GM23338 (cell line): ENCODE data around the gene REM2. TPM values are rescaled to one million over a fixed set of nuclear protein-coding genes. Genes with fewer than 3 reads are reported as not detected.
"Not testable (repeated sequence)": the region's sequence is repeated elsewhere in the genome, so short reads cannot be mapped to it uniquely, and the experiment has no call there.

Experiments
- ATAC-seq: fragments of 200-7000 bp; cut with Tn5 transposase; 3 replicates; pipeline ENCODE4 v1.9.1; 2020
- DNase-seq: peaks from one replicate; pipeline ENCODE4 v3.0.0-alpha.2; 2015; ENCODE audit warnings: low spot score
- H2AFZ ChIP-seq: fragments of 200-600 bp; sonication (generic); 2 replicates; pipeline ENCODE4 v1.8.0; 2016; ENCODE audit warnings: antibody characterized with exemption, mild to moderate bottlenecking, moderate library complexity
- H3F3A ChIP-seq: fragments of 200-600 bp; sonication (generic); replicated peaks from 2 replicates; pipeline ENCODE4 v1.8.0; 2017; ENCODE audit warnings: antibody characterized with exemption, mixed run types, low read depth
- H3K27ac ChIP-seq: fragments of 200-600 bp; sonication (generic); 2 replicates; pipeline ENCODE4 v1.6.1; 2016; ENCODE audit warnings: low read depth
- H3K27me3 ChIP-seq: fragments of 200-600 bp; sonication (generic); 2 replicates; pipeline ENCODE4 v1.8.0; 2016; ENCODE audit warnings: mild to moderate bottlenecking, mixed run types, moderate library complexity; ENCODE audit not compliant: insufficient read depth
- H3K36me3 ChIP-seq: fragments of 200-600 bp; sonication (generic); 2 replicates; pipeline ENCODE4 v1.8.0; 2016; ENCODE audit warnings: mild to moderate bottlenecking; ENCODE audit not compliant: insufficient read depth
- H3K4me1 ChIP-seq: fragments of 200-600 bp; sonication (generic); 2 replicates; pipeline ENCODE4 v1.8.0; 2016; ENCODE audit warnings: mild to moderate bottlenecking, moderate library complexity; ENCODE audit not compliant: insufficient read depth
- H3K4me2 ChIP-seq: fragments of 200-600 bp; sonication (generic); 2 replicates; pipeline ENCODE4 v1.7.1; 2017; ENCODE audit warnings: mixed run types
- H3K4me3 ChIP-seq: fragments of 200-600 bp; sonication (generic); 2 replicates; pipeline ENCODE4 v1.6.1; 2016; ENCODE audit warnings: mixed run types
- H3K79me2 ChIP-seq: fragments of 200-600 bp; sonication (generic); replicated peaks from 2 replicates; pipeline ENCODE4 v1.8.0; 2017; ENCODE audit warnings: mild to moderate bottlenecking; ENCODE audit not compliant: insufficient read depth
- H3K9me2 ChIP-seq: fragments of 200-600 bp; sonication (generic); 2 replicates; pipeline ENCODE4 v1.8.0; 2017; ENCODE audit not compliant: insufficient read depth
- H4K20me1 ChIP-seq: fragments of 200-600 bp; sonication (generic); replicated peaks from 2 replicates; pipeline ENCODE4 v1.8.0; 2017; ENCODE audit warnings: mild to moderate bottlenecking; ENCODE audit not compliant: insufficient read depth
- H3K27ac Mint-ChIP-seq: 2 replicates; pipeline ENCODE4 v1.8.0; 2020; ENCODE audit warnings: inconsistent platforms, mild to moderate bottlenecking, moderate library complexity, mixed read lengths
- H3K27me3 Mint-ChIP-seq: 3 replicates; pipeline ENCODE4 v1.8.0; 2022; ENCODE audit warnings: low read depth, mild to moderate bottlenecking, moderate library complexity, mixed read lengths, inconsistent platforms; ENCODE audit not compliant: insufficient read depth, poor library complexity
- H3K36me3 Mint-ChIP-seq: 3 replicates; pipeline ENCODE4 v1.8.0; 2021; ENCODE audit warnings: low read depth, mild to moderate bottlenecking, inconsistent platforms, moderate library complexity, mixed read lengths
- H3K4me1 Mint-ChIP-seq: 3 replicates; pipeline ENCODE4 v1.8.0; 2020; ENCODE audit warnings: mild to moderate bottlenecking, inconsistent platforms, mixed read lengths
- H3K4me3 Mint-ChIP-seq: 3 replicates; pipeline ENCODE4 v1.8.0; 2021; ENCODE audit warnings: moderate library complexity, mild to moderate bottlenecking, inconsistent platforms, mixed read lengths
- H3K9me3 Mint-ChIP-seq: 3 replicates; pipeline ENCODE4 v1.8.0; 2020; ENCODE audit warnings: moderate library complexity, mild to moderate bottlenecking, inconsistent platforms, mixed read lengths
- CREB1 ChIP-seq: fragments of 250-450 bp; sonication (Bioruptor Pico); IDR thresholded peaks from 2 replicates; pipeline ENCODE4 v1.5.0; 2020; ENCODE audit warnings: low read depth, mild to moderate bottlenecking, moderate library complexity
- EZH2phosphoT487 ChIP-seq: fragments of 200-600 bp; sonication (generic); IDR thresholded peaks from one replicate; pipeline ENCODE4 v1.8.1; 2018; ENCODE audit warnings: antibody characterized with exemption; ENCODE audit not compliant: unreplicated experiment
- POLR2AphosphoS5 ChIP-seq: IDR thresholded peaks from 2 replicates; pipeline ENCODE4 v1.6.1; 2016; ENCODE audit warnings: antibody characterized with exemption, low read depth
- STAT1 ChIP-seq: IDR thresholded peaks from one replicate; pipeline ENCODE4 v1.6.1; 2016; ENCODE audit warnings: antibody characterized with exemption; ENCODE audit not compliant: unreplicated experiment
- ZNF331 ChIP-seq: fragments of 250-450 bp; sonication (Bioruptor Pico); IDR thresholded peaks from 2 replicates; pipeline ENCODE4 v1.5.0; 2020; ENCODE audit warnings: low read depth, mild to moderate bottlenecking, moderate library complexity
- polyA plus RNA-seq: library from polyadenylated mRNA; unstranded; fragments of >200 nt; fragmentation: Nextera tagmentation; extraction: Ambion mirVana; gene quantifications from 2 replicates; pipeline ENCODE4 v1.2.1, GENCODE V29; 2016
- total RNA-seq: library from RNA; depleted of rRNA; stranded (reverse); fragments of >200 nt; shearing (Covaris generic); gene quantifications from 2 replicates; pipeline ENCODE4 v1.2.3, GENCODE V29; 2014
- TF ChIP-seq, protein P1 (sequence below): IDR thresholded peaks from one replicate; pipeline ENCODE4 v1.6.1; 2018; ENCODE audit warnings: antibody characterized with exemption; ENCODE audit not compliant: unreplicated experiment

REM2 gene
- total and polyA plus RNA-seq, 2 experiments from 2014 or later: 0.31 to 2.9 TPM

DNA sequence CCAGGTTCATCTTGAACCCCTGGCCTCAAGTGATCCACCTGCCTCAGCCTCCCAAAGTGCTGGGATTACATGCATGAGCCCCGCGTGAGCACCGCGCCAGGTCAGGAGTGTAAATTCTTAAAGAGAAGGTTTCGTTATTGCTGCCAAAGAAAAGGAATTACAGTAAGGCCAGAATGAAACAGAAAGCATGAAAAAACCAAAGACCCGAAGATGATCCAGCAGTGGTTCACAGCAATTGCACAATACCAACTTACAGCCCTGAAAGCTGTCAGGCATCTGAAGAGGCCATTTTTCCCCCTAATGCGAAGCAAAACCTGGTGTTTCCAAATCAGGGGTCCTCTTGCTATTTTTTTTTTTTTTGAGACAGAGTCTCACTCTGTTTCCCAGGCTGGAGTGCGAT, 25.6 kb downstream of the REM2 start (continued):
- no peak for TF ChIP-seq ZNF331
- TF ChIP-seq, protein P1, sequence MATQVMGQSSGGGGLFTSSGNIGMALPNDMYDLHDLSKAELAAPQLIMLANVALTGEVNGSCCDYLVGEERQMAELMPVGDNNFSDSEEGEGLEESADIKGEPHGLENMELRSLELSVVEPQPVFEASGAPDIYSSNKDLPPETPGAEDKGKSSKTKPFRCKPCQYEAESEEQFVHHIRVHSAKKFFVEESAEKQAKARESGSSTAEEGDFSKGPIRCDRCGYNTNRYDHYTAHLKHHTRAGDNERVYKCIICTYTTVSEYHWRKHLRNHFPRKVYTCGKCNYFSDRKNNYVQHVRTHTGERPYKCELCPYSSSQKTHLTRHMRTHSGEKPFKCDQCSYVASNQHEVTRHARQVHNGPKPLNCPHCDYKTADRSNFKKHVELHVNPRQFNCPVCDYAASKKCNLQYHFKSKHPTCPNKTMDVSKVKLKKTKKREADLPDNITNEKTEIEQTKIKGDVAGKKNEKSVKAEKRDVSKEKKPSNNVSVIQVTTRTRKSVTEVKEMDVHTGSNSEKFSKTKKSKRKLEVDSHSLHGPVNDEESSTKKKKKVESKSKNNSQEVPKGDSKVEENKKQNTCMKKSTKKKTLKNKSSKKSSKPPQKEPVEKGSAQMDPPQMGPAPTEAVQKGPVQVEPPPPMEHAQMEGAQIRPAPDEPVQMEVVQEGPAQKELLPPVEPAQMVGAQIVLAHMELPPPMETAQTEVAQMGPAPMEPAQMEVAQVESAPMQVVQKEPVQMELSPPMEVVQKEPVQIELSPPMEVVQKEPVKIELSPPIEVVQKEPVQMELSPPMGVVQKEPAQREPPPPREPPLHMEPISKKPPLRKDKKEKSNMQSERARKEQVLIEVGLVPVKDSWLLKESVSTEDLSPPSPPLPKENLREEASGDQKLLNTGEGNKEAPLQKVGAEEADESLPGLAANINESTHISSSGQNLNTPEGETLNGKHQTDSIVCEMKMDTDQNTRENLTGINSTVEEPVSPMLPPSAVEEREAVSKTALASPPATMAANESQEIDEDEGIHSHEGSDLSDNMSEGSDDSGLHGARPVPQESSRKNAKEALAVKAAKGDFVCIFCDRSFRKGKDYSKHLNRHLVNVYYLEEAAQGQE: no peak
- no peak for TF ChIP-seq POLR2AphosphoS5
- TF ChIP-seq CREB1 (CRISPR knock-in tag): no peak
- no peak for TF ChIP-seq EZH2phosphoT487

DNA sequence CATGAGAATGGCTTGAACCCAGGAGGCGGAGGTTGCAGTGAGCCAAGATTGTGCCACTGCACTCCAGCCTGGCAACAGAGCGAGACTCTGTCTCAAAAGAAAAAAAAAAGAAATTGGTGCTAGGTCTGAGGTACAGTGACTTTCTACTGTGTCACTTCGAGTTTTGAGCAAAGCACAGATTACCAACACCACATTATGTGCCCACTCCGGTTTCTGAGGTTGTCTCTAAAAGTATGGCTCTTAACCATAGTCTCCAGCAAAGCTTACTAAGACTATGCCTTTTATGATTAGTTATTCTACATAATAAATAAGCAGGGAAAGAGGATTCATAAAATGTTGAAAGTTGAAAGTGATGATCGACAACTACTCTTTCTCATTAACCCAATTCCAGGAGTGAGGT, 27.9 kb downstream of the REM2 start:
- Histone ChIP-seq H3K36me3 (peaks cover 43% of the 10 kb centered on the region), H3F3A (peaks cover 12% of the 10 kb centered on the region; the same call in 1 of the 2 replicates), H3K27me3 (no peaks in the 10 kb centered on the region), H3K9me2 (no peaks in the 10 kb centered on the region), H3K27ac (no peak overlapping the region), H3K4me2 (no peak overlapping the region), H2AFZ (no peak overlapping the region), H3K79me2 (peaks cover 39% of the 10 kb centered on the region), H3K4me3 (no peak overlapping the region), H3K4me1 (no peaks in the 10 kb centered on the region), H4K20me1 (peaks cover 13% of the 10 kb centered on the region)
- no peak overlapping the region for H3K27ac Mint-ChIP-seq
- H3K4me1 Mint-ChIP-seq: no peaks in the 10 kb centered on the region
- DNase-seq (no peak), ATAC-seq (no peak)
- no peaks in the 10 kb centered on the region for H3K9me3 Mint-ChIP-seq
- no peak for TF ChIP-seq ZNF331
- TF ChIP-seq, protein P1: no peak
- TF ChIP-seq STAT1: no peak
- H3K36me3 Mint-ChIP-seq: peaks cover 35% of the 10 kb centered on the region
- no peak overlapping the region for H3K4me3 Mint-ChIP-seq
- H3K27me3 Mint-ChIP-seq: peaks cover 2% of the 10 kb centered on the region

DNA sequence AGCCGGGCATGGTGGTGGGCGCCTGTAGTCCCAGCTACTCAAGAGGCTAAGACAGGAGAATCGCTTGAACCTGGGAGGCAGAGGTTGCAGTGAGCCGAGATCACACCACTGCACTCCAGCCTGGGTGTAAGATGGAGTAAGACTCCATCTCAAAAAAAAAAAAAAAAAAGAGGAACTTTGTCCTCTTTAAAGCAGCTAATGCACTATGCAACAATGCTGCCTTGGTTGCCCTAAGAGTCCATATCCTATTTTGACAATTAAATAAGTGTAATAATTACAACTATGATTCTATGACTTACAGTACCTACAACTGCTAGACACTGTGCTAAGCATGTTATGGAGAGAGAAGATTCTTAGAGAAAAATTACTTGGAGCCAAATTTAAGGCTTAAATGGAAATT, 31.8 kb downstream of the REM2 start:
- not testable (repeated sequence) for H3K27ac Mint-ChIP-seq

More for the DNA sequence above, 31.8 kb downstream of the REM2 start:
- H4K20me1 ChIP-seq, H3K27ac ChIP-seq, ATAC-seq, H3K4me2 ChIP-seq, H3F3A ChIP-seq, DNase-seq, H3K4me1 ChIP-seq, H2AFZ ChIP-seq, H3K9me3 Mint-ChIP-seq, H3K9me2 ChIP-seq, H3K27me3 ChIP-seq, H3K4me3 ChIP-seq, H3K4me1 Mint-ChIP-seq, H3K4me3 Mint-ChIP-seq: not testable (repeated sequence)
- H3K79me2 ChIP-seq: peaks cover 65% of the 10 kb centered on the region
- Mint-ChIP-seq H3K27me3 (peaks cover 12% of the 10 kb centered on the region), H3K36me3 (peaks cover 20% of the 10 kb centered on the region)
- peaks cover 17% of the 10 kb centered on the region for H3K36me3 ChIP-seq
